ENCODE results near the gene TLN1. TPM values are rescaled to one million over a fixed set of nuclear protein-coding genes. Genes with fewer than 3 reads are reported as not detected.

TLN1 gene
- total RNA-seq, 2 donors from 2014 or later, result 259 to 617 TPM

DNA sequence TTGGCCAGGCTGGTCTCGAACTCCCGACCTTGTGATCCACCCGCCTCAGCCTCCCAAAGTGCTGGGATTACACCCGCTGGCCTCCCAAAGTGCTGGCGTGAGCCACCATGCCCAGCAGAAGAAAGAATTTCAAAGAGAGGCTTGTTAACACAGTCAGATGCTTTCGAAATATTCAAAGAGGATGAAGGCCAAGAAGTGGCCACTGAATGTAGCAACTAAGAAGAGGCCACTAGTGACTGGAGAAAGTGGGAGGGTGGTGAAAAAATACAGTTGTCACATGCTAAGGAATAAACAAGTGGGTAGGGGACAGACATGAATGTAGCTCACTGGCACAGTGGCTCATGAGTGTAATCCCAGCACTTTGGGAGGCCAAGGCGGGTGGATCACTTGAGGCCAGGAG lies 29.3 kb downstream of the TLN1 start:
- DNase-seq, result no peak
- Mint-ChIP-seq H3K27ac (no peak overlapping the region), H3K36me3 (ENCODE audit: low read depth) (peaks cover 13% of the 10 kb centered on the region), H3K4me1 (peaks cover 6% of the 10 kb centered on the region), H3K27me3 (no peaks in the 10 kb centered on the region), H3K4me3 (no peak overlapping the region)
- H3K9me3 ChIP-seq (ENCODE audit: control insufficient read depth, low read length, poor library complexity, severe bottlenecking), result no peaks in the 10 kb centered on the region
- ATAC-seq, result no peak

DNA sequence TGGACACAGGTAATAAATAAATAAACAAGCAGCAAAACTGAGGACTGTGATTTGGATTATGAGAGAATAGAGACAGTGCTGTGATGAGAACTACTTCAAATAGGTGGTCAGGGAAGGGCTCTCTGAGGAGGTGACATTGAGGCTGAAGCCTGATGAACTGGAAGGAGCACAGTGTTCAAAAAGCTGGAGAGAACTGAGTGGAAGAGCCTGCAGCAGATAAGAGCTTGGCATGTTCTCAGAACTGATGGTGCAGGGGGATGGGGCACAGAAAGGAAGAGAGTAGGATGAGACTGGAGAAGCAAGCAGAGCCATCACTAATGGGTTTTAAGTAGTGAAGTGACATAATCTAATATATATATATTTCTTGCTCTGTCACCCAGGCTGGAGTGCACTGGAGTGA lies 31.1 kb downstream of the TLN1 start:
- H3K4me1 Mint-ChIP-seq, result peaks cover 13% of the 10 kb centered on the region
- no peak overlapping the region for H3K4me3 Mint-ChIP-seq

DNA sequence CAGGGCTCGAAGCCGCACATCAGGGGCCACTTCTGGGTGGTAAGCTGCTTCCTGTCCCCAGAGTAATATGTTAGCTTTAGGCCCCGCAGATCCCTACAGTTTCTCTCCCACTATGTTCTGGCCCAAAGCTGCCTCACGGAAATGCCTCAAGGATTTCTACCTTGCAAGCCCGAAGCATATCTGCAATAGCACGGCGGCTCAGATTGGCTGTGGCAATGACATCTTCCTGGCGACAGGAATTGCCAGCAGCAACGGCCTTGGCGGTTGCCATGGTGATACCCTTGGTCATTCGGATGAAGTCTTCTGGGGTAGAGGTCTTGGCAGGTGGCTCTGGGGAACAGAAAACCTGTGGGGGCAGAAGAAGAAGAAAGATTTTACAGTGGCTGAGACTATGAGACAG lies 32.0 kb downstream of the TLN1 start:
- no peak for DNase-seq
- Mint-ChIP-seq H3K4me1 (peaks cover 13% of the 10 kb centered on the region), H3K36me3 (ENCODE audit: low read depth) (peaks cover 9% of the 10 kb centered on the region), H3K4me3 (no peak overlapping the region), H3K27ac (no peak overlapping the region), H3K27me3 (no peaks in the 10 kb centered on the region)
- no peaks in the 10 kb centered on the region for H3K9me3 ChIP-seq (ENCODE audit: control insufficient read depth, low read length, poor library complexity, severe bottlenecking)
- ATAC-seq, result no peak

More for the DNA sequence above, 31.1 kb downstream of the TLN1 start:
- ATAC-seq (no peak), DNase-seq (no peak)
- Mint-ChIP-seq H3K27ac (no peak overlapping the region), H3K27me3 (no peaks in the 10 kb centered on the region), H3K36me3 (ENCODE audit: low read depth) (peaks cover 9% of the 10 kb centered on the region)
- no peaks in the 10 kb centered on the region for H3K9me3 ChIP-seq (ENCODE audit: control insufficient read depth, low read length, poor library complexity, severe bottlenecking)

DNA sequence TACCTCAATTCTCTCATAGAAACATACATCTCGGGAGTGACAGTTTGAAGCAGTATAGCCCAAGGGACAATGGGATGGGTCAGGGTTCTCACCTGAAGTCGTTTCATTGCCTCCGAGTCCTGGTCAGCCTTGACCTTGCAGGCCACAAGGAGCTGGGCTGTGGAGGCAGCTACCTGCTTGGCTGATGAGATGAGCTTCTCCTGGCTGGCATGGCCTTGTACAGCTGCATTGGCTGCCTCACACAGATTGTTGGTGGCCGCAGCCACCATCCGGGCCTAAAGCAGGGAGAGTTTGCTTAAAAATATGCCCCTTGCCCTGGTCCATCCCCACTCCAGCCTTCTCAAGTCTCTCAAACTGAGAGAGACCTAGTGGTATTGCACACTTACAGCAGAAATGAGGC lies 33.8 kb downstream of the TLN1 start:
- ATAC-seq (no peak), DNase-seq (no peak)
- Mint-ChIP-seq H3K27ac (peak overlapping the region; percentile 62), H3K27me3 (no peaks in the 10 kb centered on the region), H3K36me3 (ENCODE audit: low read depth) (peaks cover 9% of the 10 kb centered on the region), H3K4me1 (peaks cover 10% of the 10 kb centered on the region), H3K4me3 (no peak overlapping the region)
- no peaks in the 10 kb centered on the region for H3K9me3 ChIP-seq (ENCODE audit: control insufficient read depth, low read length, poor library complexity, severe bottlenecking)

DNA sequence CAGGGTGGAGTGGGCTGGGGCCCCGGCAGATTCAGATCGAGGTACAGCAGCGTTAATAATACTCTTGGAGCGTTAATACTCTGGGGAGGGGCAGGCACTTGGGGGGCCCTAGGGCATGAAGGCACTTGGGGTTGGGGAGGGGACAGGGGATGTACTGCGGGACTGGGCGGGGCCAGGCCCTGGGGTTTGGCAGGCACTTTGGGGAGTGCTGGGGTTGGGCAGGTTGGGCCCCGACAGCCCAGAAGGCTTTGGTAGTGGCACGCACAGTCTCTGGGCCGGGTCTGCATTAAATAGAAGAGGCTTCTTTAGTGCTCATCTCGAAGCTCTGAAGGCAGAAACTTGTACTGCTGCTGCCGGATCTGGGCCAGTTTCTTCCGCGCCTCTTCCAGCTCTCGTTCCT lies 34.5 kb downstream of the TLN1 start:
- Mint-ChIP-seq H3K4me1 (peaks cover 10% of the 10 kb centered on the region), H3K27ac (peak overlapping the region; percentile 62), H3K36me3 (ENCODE audit: low read depth) (peaks cover 4% of the 10 kb centered on the region), H3K4me3 (no peak overlapping the region), H3K27me3 (no peaks in the 10 kb centered on the region)
- H3K9me3 ChIP-seq (ENCODE audit: control insufficient read depth, low read length, poor library complexity, severe bottlenecking), result no peaks in the 10 kb centered on the region
- no peak for DNase-seq
- no peak for ATAC-seq

DNA sequence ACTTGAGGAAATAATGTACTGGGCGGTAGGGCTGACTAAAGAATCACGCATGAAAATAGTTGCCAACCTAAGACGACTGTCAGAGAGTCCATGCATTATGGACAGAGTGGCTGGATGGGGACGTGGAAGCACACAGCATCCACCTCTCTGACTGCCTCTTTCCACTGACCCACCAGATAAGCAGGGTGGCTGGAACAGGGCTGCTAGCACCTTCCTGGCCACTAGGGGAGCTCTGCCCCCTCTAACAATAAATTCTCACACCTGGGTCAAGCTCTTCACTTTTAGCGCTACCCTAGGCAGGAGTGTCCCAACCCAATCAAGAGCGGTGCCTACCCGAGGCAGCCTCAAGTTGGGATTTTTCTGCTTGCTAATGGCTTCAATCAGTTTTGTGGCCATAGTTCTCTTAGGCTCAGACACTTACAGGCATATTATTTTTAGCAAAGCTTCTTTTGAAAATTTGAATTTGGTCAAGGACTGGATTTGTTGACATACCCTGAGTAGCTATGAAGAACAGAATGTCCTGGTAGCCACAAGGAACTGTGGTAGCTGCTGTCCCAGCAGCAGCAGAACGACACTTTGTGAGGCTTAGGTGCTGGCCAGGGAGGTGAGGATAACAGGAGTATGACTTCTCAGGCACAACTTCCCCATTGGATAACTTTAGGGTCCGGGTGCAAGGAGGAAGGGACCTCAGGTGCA lies 35.3 kb downstream of the TLN1 start:
- Mint-ChIP-seq H3K27me3 (no peaks in the 10 kb centered on the region), H3K27ac (peak overlapping the region; percentile 62), H3K36me3 (ENCODE audit: low read depth) (peaks cover 4% of the 10 kb centered on the region)

DNA sequence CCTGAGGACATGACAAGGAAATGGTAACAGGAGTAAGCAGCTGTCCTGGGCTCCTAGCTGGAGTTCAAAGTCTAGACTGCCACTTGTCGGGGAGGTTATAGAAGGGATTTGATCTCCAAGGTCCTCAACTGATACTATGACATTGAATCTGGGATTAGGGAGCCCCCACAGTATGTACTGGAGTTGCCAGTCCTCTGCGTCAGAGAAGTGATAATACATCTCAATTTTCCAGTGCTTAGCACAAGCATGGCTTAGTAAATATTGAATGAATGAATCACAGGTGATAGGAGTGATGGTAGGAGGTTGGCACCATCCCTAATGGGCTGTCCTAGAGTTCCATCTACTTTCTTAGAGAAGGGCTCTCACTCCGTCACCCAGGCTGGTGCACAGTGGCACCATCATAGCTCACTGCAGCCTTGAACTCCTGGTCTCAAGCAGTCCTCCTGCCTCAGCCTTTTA lies 36.0 kb downstream of the TLN1 start:
- H3K4me3 Mint-ChIP-seq, result no peak overlapping the region
- no peak for DNase-seq
- H3K36me3 Mint-ChIP-seq (ENCODE audit: low read depth), result peaks cover 4% of the 10 kb centered on the region
- no peaks in the 10 kb centered on the region for H3K27me3 Mint-ChIP-seq
- no peak overlapping the region for H3K27ac Mint-ChIP-seq
- peak; percentile 9 for ATAC-seq
- no peaks in the 10 kb centered on the region for H3K9me3 ChIP-seq (ENCODE audit: control insufficient read depth, low read length, poor library complexity, severe bottlenecking)
- peaks cover 19% of the 10 kb centered on the region for H3K4me1 Mint-ChIP-seq

More for the DNA sequence above, 35.3 kb downstream of the TLN1 start:
- no peaks in the 10 kb centered on the region for H3K9me3 ChIP-seq (ENCODE audit: control insufficient read depth, low read length, poor library complexity, severe bottlenecking)
- DNase-seq (peak; percentile 32 to 55 (median 34)), ATAC-seq (peak; percentile 91)
- H3K4me1 Mint-ChIP-seq, result peaks cover 14% of the 10 kb centered on the region
- no peak overlapping the region for H3K4me3 Mint-ChIP-seq

DNA sequence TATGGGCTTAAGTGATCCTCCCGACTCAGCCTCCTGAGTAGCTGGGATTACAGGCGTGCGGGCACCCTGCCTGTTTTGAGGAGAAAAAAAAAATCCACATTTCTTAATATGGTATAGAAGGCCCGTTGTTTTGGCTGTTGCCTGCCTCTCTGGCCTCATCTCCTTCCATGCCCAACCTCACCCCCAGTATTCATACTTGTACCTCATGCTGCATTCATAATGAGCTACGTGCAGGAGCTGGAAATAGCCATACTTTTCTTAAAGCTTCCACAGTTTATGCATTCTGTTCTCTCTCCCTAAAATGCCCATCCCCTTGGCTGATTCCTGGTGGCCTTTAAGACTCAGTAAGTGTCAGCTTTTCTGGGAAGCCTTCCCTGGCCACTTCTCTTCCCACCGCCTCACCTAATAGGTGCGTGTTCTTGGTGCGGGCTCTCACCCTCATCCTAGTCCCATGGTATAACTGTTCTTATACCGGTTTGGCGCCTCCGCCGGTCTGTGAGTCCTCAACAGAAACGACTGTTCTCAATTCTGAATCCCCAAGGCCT lies 40.2 kb downstream of the TLN1 start:
- Mint-ChIP-seq H3K4me1 (peaks cover 25% of the 10 kb centered on the region), H3K27ac (peak overlapping the region; percentile 81), H3K36me3 (ENCODE audit: low read depth) (no peaks in the 10 kb centered on the region), H3K4me3 (peak overlapping the region; percentile 90), H3K27me3 (no peaks in the 10 kb centered on the region)
- DNase-seq (no peak), ATAC-seq (no peak)
- no peaks in the 10 kb centered on the region for H3K9me3 ChIP-seq (ENCODE audit: control insufficient read depth, low read length, poor library complexity, severe bottlenecking)

DNA sequence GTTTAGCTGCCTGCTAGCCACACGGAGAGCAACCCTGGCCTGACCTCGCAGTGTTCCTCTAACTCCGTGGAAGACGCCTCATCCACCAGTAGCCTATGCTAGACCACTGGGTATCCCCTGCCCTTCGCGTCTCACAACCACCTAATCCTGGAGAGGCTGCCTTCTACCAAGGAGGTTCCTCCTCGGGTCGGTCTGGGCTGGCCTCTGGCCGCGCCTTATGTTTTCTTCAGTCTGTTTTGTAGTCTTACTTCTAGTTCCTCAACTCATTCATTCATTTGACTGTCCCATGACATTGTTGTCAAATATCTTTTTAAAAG lies 40.7 kb downstream of the TLN1 start:
- Mint-ChIP-seq H3K4me1 (peaks cover 19% of the 10 kb centered on the region), H3K36me3 (ENCODE audit: low read depth) (no peaks in the 10 kb centered on the region), H3K27me3 (no peaks in the 10 kb centered on the region), H3K27ac (peak overlapping the region; percentile 81), H3K4me3 (peak overlapping the region; percentile 90)
- DNase-seq, result no peak
- no peaks in the 10 kb centered on the region for H3K9me3 ChIP-seq (ENCODE audit: control insufficient read depth, low read length, poor library complexity, severe bottlenecking)
- ATAC-seq, result peak; percentile 22

DNA sequence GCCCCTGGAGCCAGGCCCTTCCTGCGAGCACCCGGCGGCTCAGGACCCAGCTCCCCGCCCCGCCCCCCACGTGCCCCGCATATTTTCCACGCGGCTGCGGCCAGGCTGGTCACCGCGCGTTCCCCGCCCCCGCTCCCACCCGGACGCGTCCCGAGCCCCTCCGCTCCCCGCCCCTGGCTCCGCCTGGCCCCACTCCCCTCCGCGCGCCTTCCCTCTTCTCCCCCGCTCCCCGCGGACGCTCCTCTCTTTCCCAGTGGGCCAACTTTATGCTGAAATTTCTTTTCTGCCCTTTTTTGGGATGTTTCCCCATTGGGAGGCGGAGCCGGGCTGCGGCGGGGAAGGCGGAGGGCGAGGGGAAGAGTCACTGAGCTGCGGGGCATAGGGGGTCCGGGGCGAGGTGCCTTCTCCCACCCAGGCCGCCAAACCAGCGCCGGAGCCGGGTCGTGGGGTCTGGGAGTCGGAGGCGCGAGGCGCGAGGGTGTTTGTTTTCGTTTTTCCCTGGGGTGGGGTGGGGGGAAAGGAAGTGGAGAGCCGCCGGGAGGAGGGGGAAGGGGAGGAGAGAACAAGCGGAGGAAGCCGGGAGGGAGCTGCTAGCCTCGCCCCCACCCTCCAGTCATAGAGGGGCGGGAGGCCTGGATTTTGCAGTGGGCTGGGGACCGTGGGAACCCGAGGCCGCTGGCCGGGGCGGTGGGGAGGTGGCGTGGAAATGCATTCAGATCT lies 41.2 kb downstream of the TLN1 start:
- ATAC-seq (peak; percentile 58), DNase-seq (no peak)
- Mint-ChIP-seq H3K27me3 (no peaks in the 10 kb centered on the region), H3K4me1 (peaks cover 20% of the 10 kb centered on the region), H3K4me3 (peak overlapping the region; percentile 90), H3K27ac (peak overlapping the region; percentile 81), H3K36me3 (ENCODE audit: low read depth) (no peaks in the 10 kb centered on the region)
- H3K9me3 ChIP-seq (ENCODE audit: control insufficient read depth, low read length, poor library complexity, severe bottlenecking), result no peaks in the 10 kb centered on the region

DNA sequence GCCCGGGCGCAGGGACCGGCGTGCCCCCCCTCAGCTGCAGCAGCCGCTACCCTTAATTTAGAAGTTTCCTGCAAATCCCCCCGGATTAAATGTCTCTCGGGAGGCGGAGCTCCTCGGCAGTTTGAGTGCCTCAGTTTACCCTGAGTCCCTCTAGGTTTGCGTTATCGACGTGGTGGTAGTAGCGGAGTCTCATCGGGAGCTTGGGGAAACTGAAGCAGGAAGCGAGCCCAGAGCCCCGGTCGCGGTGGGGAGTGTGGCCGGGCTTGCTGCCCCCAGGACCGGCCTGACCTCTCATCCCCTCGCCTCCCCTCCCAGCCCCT lies 41.7 kb downstream of the TLN1 start:
- no peaks in the 10 kb centered on the region for H3K27me3 Mint-ChIP-seq

DNA sequence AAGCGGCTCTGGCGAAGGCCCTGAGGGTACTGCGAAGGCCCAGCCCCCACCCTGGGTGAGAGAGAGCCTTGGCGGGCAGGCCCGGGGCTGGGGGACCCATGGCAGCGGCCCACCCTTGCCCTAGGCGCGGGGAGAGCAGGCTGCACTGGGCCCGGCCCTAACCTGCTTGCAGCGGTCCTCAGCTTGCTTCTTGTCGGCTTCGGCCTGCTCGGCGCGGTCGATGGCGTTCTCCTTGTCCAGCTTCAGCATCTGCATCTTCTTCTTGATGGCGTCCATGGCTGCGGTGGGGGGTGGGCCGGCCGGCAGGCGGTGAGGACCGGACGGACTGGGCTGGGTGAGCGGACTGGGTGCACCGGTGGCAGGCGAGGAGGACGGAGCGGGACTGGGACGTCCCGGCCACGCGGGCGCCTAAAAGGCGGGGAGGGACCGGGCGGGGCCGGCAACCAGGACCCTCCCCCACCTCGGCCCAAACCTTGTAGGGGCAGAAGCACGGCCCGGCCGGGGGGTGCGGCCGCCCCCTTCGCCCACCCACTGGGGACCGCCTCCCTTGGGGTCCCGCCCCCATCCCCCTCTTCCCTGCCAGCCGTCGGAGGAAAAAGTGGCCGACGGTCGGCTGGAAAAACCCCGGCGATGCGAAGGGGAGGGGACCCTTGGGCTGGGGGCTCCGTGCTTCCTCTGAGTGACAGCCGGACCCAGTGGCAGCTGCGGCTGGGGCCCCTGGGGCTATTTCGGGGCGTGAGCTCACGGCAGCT lies 42.3 kb downstream of the TLN1 start, which contains the start of gene TPM2:
Gene TPM2, minus strand, starts transcription at position 384 of the 752 bp plus-strand sequence. Its CDS starts 108 bp downstream, at position 276.
- Mint-ChIP-seq H3K27ac (peak within 1 kb of the TSS; percentile 81), H3K27me3 (no peaks in the 10 kb centered on the region), H3K4me3 (peak within 1 kb of the TSS; percentile 90), H3K36me3 (ENCODE audit: low read depth) (no peaks in the 10 kb centered on the region), H3K4me1 (peaks cover 20% of the 10 kb centered on the region)
- DNase-seq, result no peak
- no peaks in the 10 kb centered on the region for H3K9me3 ChIP-seq (ENCODE audit: control insufficient read depth, low read length, poor library complexity, severe bottlenecking)
- ATAC-seq, result peak; percentile 7

More for the DNA sequence above, 41.7 kb downstream of the TLN1 start:
- Mint-ChIP-seq H3K4me3 (peak overlapping the region; percentile 90), H3K27ac (no peak overlapping the region), H3K4me1 (peaks cover 20% of the 10 kb centered on the region), H3K36me3 (ENCODE audit: low read depth) (no peaks in the 10 kb centered on the region)
- peak; percentile 20 for ATAC-seq
- DNase-seq, result no peak
- no peaks in the 10 kb centered on the region for H3K9me3 ChIP-seq (ENCODE audit: control insufficient read depth, low read length, poor library complexity, severe bottlenecking)

All from T-helper 17 cell (primary cell).